Measurements from ENCODE around the gene BPIFB1. TPM values are rescaled to one million over a fixed set of nuclear protein-coding genes. Genes with fewer than 3 reads are reported as not detected.

The BPIFB1 gene
- total RNA-seq, 1 experiment from 2014 or later = 0.10 TPM

- no peak for DNase-seq (ENCODE audit: low read depth, low spot score)
Measured at GRCh38 chr20:33311996-33312395, 29.0 kb downstream of the BPIFB1 start.

GRCh38 chr20:33312583-33312982 is 29.6 kb downstream of the BPIFB1 start:
- ATAC-seq = no peak
- H3K36me3 ChIP-seq (ENCODE audit: control insufficient read depth, insufficient read depth, low read length) = no peaks in the 10 kb centered on the region
- intact Hi-C loops (cut with micrococcal nuclease; ENCODE audit: unreplicated experiment) (no loop called here), in situ Hi-C loops (cut with HindIII; ENCODE audit: low pct_unique_long_range_greater_than_20kb, low sequenced_read_pairs) (no loop called here)
- ChIA-PET CTCF (no interaction called here), POLR2A (no interaction called here)
- no peaks in the 10 kb centered on the region for H3K4me1 ChIP-seq (ENCODE audit: control insufficient read depth, insufficient read depth, low read length)
- no peak overlapping the region for H3K27ac ChIP-seq (ENCODE audit: low read length)
- H3K4me3 ChIP-seq (ENCODE audit: low read depth in 2 of 2, low read length in 2 of 2) = no peak overlapping the region
- DNase-seq (ENCODE audit: low read depth, low spot score) = no peak
- no peaks in the 10 kb centered on the region for H3K9me3 ChIP-seq (ENCODE audit: control insufficient read depth, insufficient read depth, low read depth, low read length)
- no peaks in the 10 kb centered on the region for H3K27me3 ChIP-seq (ENCODE audit: control insufficient read depth, insufficient read depth, low read length)
- BruUV-seq (replicated peaks) = no TSS peak
- TF ChIP-seq SIN3A (IDR thresholded peaks at IDR 0.05; ENCODE audit: borderline replicate concordance, insufficient read depth, low read depth, low read length) (no peak), REST (IDR thresholded peaks at IDR 0.05; ENCODE audit: insufficient read depth in 1 of 2, low read depth in 2 of 2, low read length in 1 of 2) (no peak), POLR2AphosphoS5 (IDR thresholded peaks at IDR 0.05; ENCODE audit: low read depth, low read length) (no peak), TCF7L2 (IDR thresholded peaks at IDR 0.05; ENCODE audit: low read depth, low read length) (no peak), CTCF (IDR thresholded peaks at IDR 0.05) (no peak)

More at GRCh38 chr20:33311996-33312395, 29.0 kb downstream of the BPIFB1 start:
- H3K4me3 ChIP-seq (ENCODE audit: low read depth in 2 of 2, low read length in 2 of 2) = no peak overlapping the region
- no peaks in the 10 kb centered on the region for H3K27me3 ChIP-seq (ENCODE audit: control insufficient read depth, insufficient read depth, low read length)
- no peaks in the 10 kb centered on the region for H3K4me1 ChIP-seq (ENCODE audit: control insufficient read depth, insufficient read depth, low read length)
- no TSS peak for BruUV-seq (replicated peaks)
- in situ Hi-C loops (cut with HindIII; ENCODE audit: low pct_unique_long_range_greater_than_20kb, low sequenced_read_pairs) = no loop called here
- no peak for ATAC-seq
- H3K9me3 ChIP-seq (ENCODE audit: control insufficient read depth, insufficient read depth, low read depth, low read length) = no peaks in the 10 kb centered on the region
- no peaks in the 10 kb centered on the region for H3K36me3 ChIP-seq (ENCODE audit: control insufficient read depth, insufficient read depth, low read length)
- ChIA-PET CTCF (no interaction called here), POLR2A (no interaction called here)
- TF ChIP-seq SIN3A (IDR thresholded peaks at IDR 0.05; ENCODE audit: borderline replicate concordance, insufficient read depth, low read depth, low read length) (no peak), TCF7L2 (IDR thresholded peaks at IDR 0.05; ENCODE audit: low read depth, low read length) (no peak), REST (IDR thresholded peaks at IDR 0.05; ENCODE audit: insufficient read depth in 1 of 2, low read depth in 2 of 2, low read length in 1 of 2) (no peak)
- no peak overlapping the region for H3K27ac ChIP-seq (ENCODE audit: low read length)
- intact Hi-C loops (cut with micrococcal nuclease; ENCODE audit: unreplicated experiment) = no loop called here
